Epithelial cell of prostate (primary cell): ENCODE data around the gene PRKAB2.
"Not testable (repeated sequence)": the region's sequence is repeated elsewhere in the genome, so short reads cannot be mapped to it uniquely, and the experiment has no call there.

ENCODE experiments used
- DNase-seq: peaks from one replicate; pipeline ENCODE4 v3.0.0-alpha.2; 2011; ENCODE audit warnings: low read depth, low spot score
- H3K27ac ChIP-seq: fragments of 450-650 bp; 2 replicates; pipeline ENCODE4 v1.5.1; 2017; ENCODE audit warnings: mild to moderate bottlenecking

The PRKAB2 gene

GRCh38 chr1:147177611-147178380 lies 5.5 kb upstream of the PRKAB2 start:
- DNase-seq: no peak

GRCh38 chr1:147171399-147172167 lies 687 bp downstream of the PRKAB2 start:
- DNase-seq: no peak
- H3K27ac ChIP-seq: peak overlapping the region; percentile 93

More at GRCh38 chr1:147177611-147178380, 5.5 kb upstream of the PRKAB2 start:
- H3K27ac ChIP-seq: no peak overlapping the region

- H3K27ac ChIP-seq: peak overlapping the region; percentile 93
- no peak for DNase-seq
These were observed 2.2 kb downstream of the PRKAB2 start for GRCh38 chr1:147169840-147170674.

- no peak for DNase-seq
- peak overlapping the region; percentile 93 for H3K27ac ChIP-seq
These were observed 3.1 kb downstream of the PRKAB2 start for GRCh38 chr1:147169171-147169570.

GRCh38 chr1:147168626-147169058 lies 3.6 kb downstream of the PRKAB2 start:
- no peak for DNase-seq
- H3K27ac ChIP-seq: peak overlapping the region; percentile 93

- DNase-seq: peak; percentile 90
- H3K27ac ChIP-seq: peak overlapping the region; percentile 93
These were observed 4.9 kb downstream of the PRKAB2 start for GRCh38 chr1:147167365-147167764.

- no peak for DNase-seq
- H3K27ac ChIP-seq: peak overlapping the region; percentile 73
These were observed 9.3 kb downstream of the PRKAB2 start for GRCh38 chr1:147163019-147163418.

- DNase-seq: no peak
- peak overlapping the region; percentile 73 for H3K27ac ChIP-seq
These were observed 10.2 kb downstream of the PRKAB2 start for GRCh38 chr1:147162093-147162492.

- not testable (repeated sequence) for H3K27ac ChIP-seq, DNase-seq
These were observed 15.2 kb downstream of the PRKAB2 start for GRCh38 chr1:147157116-147157515.

- DNase-seq: no peak
- no peak overlapping the region for H3K27ac ChIP-seq
These were observed 15.6 kb downstream of the PRKAB2 start for GRCh38 chr1:147156642-147157041.

- no peak for DNase-seq
- H3K27ac ChIP-seq: no peak overlapping the region
These were observed 19.5 kb downstream of the PRKAB2 start for GRCh38 chr1:147152772-147153171.

- no peak for DNase-seq
- no peak overlapping the region for H3K27ac ChIP-seq
These were observed 21.0 kb downstream of the PRKAB2 start for GRCh38 chr1:147151244-147151643.

- DNase-seq: no peak
- H3K27ac ChIP-seq: no peak overlapping the region
These were observed 29.4 kb downstream of the PRKAB2 start for GRCh38 chr1:147142886-147143285.

GRCh38 chr1:147130721-147131120 lies 41.5 kb downstream of the PRKAB2 start:
- not testable (repeated sequence) for H3K27ac ChIP-seq, DNase-seq

GRCh38 chr1:147129116-147129873 lies 43.0 kb downstream of the PRKAB2 start:
- no peak for DNase-seq
- H3K27ac ChIP-seq: peak overlapping the region; percentile 11

- no peak overlapping the region for H3K27ac ChIP-seq
These were observed 48.0 kb downstream of the PRKAB2 start for GRCh38 chr1:147124266-147124665.

GRCh38 chr1:147117109-147117508 lies 55.2 kb downstream of the PRKAB2 start:
- no peak overlapping the region for H3K27ac ChIP-seq
- no peak for DNase-seq

More at GRCh38 chr1:147124266-147124665, 48.0 kb downstream of the PRKAB2 start:
- no peak for DNase-seq

- no peak overlapping the region for H3K27ac ChIP-seq
- DNase-seq: no peak
These were observed 56.8 kb downstream of the PRKAB2 start for GRCh38 chr1:147115496-147115895.

GRCh38 chr1:147115079-147115478 lies 57.2 kb downstream of the PRKAB2 start:
- not testable (repeated sequence) for H3K27ac ChIP-seq

GRCh38 chr1:147114353-147114752 lies 57.9 kb downstream of the PRKAB2 start:
- H3K27ac ChIP-seq, DNase-seq: not testable (repeated sequence)

More at GRCh38 chr1:147115079-147115478, 57.2 kb downstream of the PRKAB2 start:
- not testable (repeated sequence) for DNase-seq
